GM19324 (cell line): ENCODE data around the gene SOCS3.

Experiments used
- ATAC-seq: cut with Tn5 transposase; IDR thresholded peaks from one replicate; pipeline ENCODE4 v1.9.1; 2021; ENCODE audit warnings: mild to moderate bottlenecking, moderate library complexity; ENCODE audit not compliant: unreplicated experiment, low FRiP score

Gene SOCS3

DNA sequence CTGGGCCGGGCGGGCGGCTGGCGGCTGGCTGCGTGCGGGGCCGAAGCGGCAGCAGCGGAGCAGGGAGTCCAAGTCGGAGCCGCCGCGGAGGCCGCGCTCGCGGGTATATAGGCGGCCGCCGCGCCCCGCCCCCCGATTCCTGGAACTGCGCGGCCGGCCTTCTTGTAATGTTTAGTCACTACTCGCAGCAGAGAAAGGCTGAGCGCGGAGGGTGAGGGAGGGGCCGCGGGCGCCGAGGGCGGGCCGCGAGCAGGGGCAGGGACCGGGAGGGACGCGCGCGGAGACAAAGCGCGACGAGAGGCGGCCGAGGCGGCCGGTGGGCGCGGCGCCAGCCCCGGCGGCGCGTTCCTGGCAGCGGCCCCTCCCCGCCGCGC lies at the start of gene SOCS3:
SOCS3 (minus strand) TSS at position 81 of the 374 bp plus-strand sequence. CDS start 982 bp downstream, outside the sequence.
- ATAC-seq: no peak

GRCh38 chr17:78409191-78409928 lies 49.5 kb upstream of the SOCS3 start:
- no peak for ATAC-seq

DNA sequence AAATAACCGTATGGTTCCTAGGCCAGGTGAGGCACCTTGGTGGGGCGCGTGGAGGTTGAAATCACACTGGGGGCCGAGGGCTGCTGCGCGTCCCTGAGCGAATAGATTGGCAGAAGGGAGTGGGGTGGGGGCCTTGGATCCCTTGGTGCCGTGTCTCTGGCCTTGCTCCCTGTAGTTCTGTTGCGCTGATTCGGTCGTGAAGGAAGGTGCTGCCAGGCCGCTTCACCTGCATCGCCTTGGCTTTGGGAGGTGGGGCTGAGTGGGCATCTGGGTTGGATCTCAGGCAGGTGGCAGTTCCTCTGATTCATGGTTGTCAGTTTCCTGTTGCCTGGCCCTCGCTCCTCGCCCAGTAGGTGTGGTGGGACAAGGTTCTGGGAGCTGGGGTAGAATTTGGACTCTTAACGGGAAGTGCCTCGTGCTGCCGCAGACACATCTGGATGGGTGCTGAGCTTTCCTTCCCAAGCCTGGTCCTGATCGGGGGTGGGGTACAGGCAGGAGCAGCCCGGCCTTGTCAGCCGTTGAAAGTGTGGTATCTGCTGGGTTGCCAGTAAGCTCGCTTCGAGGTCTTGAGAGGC lies 48.7 kb upstream of the SOCS3 start:
- ATAC-seq: no peak

DNA sequence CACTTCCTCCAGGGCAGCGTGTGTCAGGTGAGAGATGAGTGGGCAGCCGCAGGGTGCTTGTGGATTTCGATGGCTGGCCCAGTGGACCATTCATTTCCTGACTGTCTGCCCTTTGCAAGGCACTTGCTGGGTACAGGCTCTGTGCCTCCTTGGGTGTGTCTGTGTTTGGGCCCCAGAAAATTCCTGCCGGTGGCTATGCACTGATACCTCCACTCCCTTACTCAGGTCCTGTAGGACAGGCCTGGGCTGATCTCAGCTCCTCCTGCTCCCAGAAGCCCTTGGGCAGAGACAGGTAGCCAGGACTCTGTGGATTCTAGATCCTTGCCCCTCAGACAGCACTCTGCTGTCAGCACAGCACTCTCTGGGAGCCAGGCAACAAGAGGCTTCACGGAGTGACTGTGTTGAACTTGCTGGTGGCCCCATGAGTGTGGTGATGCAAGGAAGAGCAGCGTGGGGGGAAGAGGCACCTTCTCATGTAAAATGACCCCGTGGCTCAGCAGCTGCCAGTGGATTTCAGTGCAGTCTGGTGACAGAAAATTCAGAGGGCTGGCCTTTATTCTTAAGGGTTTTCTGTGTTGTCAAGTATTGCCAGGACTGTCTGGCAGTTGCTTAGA lies 47.6 kb upstream of the SOCS3 start:
- ATAC-seq: no peak

GRCh38 chr17:78406920-78407319 lies 47.0 kb upstream of the SOCS3 start:
- ATAC-seq: no peak

DNA sequence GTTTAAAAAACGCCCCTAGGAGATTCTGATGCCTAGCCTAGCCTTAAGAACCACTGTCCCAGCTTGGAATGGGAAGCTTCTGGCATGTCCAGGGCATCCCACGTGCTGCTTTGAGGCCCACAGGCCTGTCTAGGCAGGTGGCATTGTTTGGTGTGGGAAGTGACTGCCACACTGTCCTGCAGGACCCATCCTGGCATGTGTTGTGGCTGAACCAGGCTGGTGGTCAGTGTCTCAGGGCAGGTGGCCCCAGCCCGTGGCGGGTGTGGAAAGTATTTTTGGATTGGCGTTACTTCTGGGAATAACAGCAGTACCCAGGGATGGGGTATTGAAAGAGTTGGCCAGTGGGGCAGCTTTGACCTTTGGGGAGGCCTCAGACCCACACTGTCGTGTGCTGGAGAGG lies 46.5 kb upstream of the SOCS3 start:
- no peak for ATAC-seq

DNA sequence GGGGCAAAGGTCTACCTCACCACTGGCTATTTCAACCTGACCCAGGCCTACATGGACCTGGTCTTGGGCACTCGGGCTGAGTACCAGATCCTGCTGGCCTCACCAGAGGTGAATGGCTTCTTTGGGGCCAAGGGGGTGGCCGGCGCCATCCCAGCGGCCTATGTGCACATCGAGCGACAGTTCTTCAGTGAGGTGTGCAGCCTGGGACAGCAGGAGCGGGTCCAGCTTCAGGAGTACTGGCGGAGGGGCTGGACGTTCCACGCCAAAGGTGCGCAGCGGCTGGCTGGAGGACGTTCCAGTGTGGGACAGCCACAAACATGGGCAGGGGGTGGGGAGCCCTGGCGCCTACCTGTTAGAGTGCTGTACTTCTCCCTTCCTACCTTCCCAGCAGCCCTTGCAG lies 43.9 kb upstream of the SOCS3 start:
- no peak for ATAC-seq

- no peak for ATAC-seq
Observed at GRCh38 chr17:78401891-78402290, 42.0 kb upstream of the SOCS3 start.

- no peak for ATAC-seq
Observed at GRCh38 chr17:78401246-78401645, 41.4 kb upstream of the SOCS3 start.

DNA sequence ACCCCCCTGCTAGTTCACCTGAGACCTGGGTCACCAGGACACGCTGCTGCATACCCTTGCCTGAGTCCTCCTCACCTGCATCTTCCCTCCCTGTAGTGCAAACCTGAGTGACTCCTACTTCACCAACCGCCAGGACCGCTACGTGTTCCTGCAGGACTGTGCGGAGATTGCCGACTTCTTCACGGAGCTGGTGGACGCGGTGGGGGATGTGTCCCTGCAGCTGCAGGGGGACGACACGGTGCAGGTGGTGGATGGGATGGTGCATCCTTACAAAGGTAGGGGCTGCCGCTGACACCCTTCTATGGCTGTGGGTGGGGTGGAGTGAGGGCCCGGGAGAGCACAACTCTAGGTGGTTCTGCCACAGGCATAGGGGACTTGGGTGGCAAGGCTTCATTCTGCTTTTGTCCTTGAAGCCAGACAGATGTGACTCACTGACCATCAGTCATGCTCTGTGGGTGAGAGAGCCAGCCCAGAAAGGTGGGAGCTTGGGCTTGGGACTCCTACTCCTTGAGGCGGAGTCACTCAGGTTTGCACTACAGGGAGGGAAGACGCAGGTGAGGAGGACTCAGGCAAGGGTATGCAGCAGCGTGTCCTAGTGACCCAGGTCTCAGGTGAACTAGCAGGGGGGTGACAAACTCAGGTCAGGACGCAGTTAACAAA lies 40.8 kb upstream of the SOCS3 start:
- ATAC-seq: no peak

GRCh38 chr17:78399693-78400144 lies 39.8 kb upstream of the SOCS3 start:
- ATAC-seq: no peak

- ATAC-seq: no peak
Observed at GRCh38 chr17:78399028-78399692, 39.3 kb upstream of the SOCS3 start.

DNA sequence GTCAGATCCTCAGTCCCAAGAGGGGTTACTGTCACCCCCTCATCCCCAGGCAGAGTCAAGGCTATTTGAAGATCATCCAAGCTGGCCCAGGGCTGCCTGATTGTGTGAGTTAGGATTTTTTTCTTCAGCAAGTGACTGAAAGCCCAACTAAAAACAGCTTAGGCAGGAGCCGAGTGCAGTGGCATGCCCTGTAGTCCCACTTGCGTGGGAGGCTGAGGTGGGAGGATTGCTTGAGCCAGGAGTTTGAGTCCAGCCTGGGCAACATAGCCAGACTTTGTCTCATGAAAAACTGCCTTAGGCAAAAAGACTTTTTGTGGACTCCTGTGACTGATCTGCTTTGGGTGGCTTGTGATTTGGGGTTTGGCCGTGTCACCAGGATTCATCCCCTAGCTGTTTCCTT lies 38.5 kb upstream of the SOCS3 start:
- no peak for ATAC-seq

DNA sequence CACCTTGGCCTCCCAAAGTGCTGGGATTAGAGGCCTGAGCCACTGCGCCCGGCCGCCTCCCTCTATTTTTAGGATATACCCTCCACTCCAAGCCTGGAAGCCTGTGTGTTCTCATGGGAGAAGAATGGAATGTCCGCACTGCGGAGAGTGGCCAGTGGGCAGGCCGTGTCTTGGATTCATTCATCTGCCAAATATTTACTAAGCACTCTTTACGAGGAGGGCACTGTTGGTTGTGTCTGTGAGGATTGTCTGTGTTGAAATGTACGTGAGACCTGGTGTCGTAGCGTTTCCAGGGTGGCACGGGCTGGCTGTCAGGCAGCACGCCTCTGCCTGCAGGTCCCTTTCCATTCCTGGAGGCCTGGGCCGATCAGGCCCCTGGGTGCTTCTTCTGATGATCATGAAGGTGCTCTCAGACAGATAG lies 37.8 kb upstream of the SOCS3 start:
- no peak for ATAC-seq

DNA sequence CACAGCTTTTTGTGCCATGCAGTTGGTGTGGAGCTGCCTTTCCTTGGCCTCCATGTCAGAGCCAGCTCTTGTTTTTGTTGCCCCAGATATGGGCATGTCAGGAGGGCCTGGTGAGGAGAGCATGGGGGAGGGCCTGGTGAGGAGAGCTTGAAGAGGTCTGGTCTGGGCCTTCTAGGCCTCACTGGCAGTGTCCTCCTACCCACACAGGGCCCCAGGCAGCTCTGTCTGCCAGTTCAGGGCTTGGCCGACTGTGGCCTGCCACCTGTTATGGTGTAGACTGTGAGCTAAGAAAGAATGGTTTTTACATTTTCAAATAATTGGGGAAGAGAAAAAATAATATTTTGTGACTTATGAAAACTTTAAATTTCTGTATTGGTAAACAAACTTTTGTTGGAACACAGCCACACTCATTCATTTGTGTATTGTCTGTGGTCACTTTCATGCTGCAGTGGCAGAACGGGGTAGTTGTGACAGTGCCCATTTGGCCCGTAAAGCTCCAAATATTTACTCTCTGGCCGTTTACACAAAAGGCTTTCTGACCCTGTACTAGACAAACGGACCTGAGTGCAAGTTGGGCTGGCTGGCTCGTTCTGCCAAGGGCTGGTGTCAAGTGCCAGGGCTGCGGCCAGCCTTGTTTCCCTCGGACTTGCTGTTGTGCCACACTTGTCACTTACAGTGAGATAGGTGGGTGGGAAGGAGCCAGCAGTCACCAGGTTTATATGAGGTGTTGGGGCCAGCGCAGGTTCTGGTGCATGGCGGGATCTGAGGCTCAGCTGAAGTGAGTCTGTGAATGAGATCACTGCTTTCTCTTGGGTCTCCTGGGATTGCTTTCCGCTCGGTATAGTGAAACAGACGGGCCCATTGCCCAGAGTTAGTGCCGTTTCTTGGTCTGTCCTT lies 36.8 kb upstream of the SOCS3 start:
- no peak for ATAC-seq

DNA sequence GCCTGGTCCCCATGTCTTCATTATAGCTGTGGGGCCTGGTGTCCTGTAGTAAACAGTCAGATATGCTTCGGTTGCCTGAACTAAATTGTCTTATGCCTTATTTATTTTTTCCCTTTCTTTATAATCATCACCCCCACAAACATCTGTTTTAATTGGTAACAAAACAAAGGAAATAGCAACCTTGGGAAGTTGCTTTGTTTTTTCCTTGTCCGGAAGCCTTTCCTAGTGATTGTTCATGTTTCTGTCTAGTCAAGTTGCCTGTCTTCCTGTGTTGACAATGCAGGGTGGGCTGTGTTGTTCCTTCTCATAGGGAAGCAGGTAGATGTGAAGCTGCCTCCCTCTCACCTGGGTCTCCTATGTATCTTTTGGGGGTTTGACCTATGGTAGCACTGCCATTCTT lies 35.3 kb upstream of the SOCS3 start:
- no peak for ATAC-seq

GRCh38 chr17:78394209-78394608 lies 34.3 kb upstream of the SOCS3 start:
- ATAC-seq: no peak

GRCh38 chr17:78393575-78393974 lies 33.7 kb upstream of the SOCS3 start:
- ATAC-seq: no peak

GRCh38 chr17:78392295-78392694 lies 32.4 kb upstream of the SOCS3 start:
- ATAC-seq: no peak

- no peak for ATAC-seq
Observed at GRCh38 chr17:78391843-78392242, 32.0 kb upstream of the SOCS3 start.
